C4-2B (cell line): ENCODE measurements around the gene TUBB2A.
A peak's percentile ranks its signal among the peaks of the same experiment; 100 is the strongest.

Source experiments
- H3K27ac ChIP-seq: fragments of 450-650 bp; 2 replicates; pipeline ENCODE4 v1.5.1; 2017
- ZFX ChIP-seq: fragments of 450-650 bp; IDR thresholded peaks from 2 replicates; pipeline ENCODE4 v1.6.1; 2017
- TF ChIP-seq, protein P1 (sequence below): fragments of 450-650 bp; conservative IDR thresholded peaks from 2 replicates; pipeline ENCODE4 v1.5.1; 2017; ENCODE audit warnings: mild to moderate bottlenecking

Gene TUBB2A

DNA sequence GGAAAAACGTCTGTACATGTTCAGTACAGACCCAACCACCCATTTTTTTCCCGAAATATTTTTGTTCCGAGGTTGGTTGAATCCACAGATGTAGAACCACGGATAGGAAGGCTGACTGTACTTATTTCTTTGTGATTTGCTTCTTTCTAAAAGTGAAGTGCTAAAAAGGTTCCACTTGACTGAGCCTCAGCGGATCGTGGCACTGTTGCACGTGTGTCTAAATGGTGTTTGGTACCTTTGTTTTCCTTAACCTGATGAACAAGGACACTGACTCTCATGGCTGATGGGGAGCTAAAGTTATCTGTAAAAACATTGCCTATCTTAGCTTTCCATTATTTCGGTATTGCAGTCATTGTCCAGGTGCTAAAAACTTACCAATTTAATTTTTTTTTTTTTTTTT is 32.7 kb downstream of the TUBB2A start:
- H3K27ac ChIP-seq, result no peak overlapping the region
- TF ChIP-seq ZFX, result no peak
- TF ChIP-seq, protein P1, sequence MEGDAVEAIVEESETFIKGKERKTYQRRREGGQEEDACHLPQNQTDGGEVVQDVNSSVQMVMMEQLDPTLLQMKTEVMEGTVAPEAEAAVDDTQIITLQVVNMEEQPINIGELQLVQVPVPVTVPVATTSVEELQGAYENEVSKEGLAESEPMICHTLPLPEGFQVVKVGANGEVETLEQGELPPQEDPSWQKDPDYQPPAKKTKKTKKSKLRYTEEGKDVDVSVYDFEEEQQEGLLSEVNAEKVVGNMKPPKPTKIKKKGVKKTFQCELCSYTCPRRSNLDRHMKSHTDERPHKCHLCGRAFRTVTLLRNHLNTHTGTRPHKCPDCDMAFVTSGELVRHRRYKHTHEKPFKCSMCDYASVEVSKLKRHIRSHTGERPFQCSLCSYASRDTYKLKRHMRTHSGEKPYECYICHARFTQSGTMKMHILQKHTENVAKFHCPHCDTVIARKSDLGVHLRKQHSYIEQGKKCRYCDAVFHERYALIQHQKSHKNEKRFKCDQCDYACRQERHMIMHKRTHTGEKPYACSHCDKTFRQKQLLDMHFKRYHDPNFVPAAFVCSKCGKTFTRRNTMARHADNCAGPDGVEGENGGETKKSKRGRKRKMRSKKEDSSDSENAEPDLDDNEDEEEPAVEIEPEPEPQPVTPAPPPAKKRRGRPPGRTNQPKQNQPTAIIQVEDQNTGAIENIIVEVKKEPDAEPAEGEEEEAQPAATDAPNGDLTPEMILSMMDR, result no peak

DNA sequence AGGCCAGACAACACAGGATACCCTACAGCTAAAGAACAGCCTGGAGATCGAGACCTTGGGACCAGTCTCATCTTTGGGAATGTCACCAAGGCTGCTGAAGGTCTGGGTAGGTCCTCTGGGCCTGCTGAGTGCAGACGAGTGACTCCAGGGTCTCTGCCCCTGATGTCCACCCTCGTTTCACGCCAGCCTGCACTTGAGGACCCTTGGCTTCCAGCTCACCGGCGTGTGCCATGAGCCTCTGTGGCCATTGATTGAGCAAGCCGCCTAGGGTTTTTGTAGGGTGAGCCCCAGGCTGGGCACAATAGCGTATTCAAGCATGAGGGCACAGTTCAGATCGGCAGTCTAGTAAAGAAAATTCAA is 34.5 kb downstream of the TUBB2A start:
- TF ChIP-seq, protein P1, result no peak
- no peak for TF ChIP-seq ZFX
- no peak overlapping the region for H3K27ac ChIP-seq

DNA sequence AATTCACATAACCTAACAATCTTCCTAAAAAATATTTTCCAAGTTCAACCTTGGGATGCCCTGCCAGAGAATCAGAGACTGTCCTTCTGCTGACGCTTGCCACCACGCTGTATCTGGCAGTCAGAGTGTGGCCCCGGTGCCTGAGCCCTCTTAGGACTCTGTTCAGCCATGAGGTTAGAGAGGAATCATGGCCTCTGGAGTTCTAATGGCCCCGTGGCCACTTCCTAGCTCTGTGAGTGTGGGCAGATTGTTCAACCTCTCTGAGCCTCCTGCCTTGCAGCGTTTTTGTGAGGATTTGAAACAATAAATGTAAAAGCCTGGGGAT is 36.6 kb downstream of the TUBB2A start:
- H3K27ac ChIP-seq, result no peak overlapping the region
- TF ChIP-seq, protein P1, result no peak
- no peak for TF ChIP-seq ZFX

DNA sequence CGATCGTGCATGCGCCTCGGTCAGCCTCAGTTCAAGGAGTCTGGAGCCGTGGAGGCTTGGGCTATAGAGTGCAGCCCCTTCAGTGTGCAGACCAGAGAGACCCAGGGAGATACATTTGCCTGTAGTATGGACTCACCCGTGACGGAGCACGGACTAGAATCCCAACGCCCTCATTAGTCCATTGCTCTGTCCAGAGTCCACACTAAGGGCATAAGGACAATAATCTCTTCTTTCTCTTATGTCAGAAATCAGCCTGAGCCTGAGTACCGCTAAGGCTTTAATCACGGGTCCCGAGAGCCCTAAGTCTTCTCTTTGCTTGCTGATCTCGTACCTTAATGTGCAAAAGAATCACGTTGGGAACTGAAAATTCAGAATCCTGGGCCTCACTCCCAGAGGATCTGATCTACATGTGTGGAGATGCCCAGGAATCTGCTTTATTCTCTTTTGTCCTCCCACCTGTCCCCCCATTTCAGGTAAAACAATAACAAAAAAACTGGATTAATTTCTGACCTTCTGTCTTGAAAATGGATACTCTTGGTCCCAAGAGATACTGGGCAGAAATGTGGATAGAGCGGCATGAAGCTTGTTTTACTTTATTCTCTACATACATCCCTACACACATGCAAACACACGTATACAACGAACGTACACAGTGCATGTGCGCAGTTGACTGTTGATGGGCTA is 38.2 kb downstream of the TUBB2A start:
- peak overlapping the region; percentile 89 for H3K27ac ChIP-seq
- TF ChIP-seq ZFX, result no peak; the same call in 1 of the 2 replicates
- TF ChIP-seq, protein P1, result no peak

DNA sequence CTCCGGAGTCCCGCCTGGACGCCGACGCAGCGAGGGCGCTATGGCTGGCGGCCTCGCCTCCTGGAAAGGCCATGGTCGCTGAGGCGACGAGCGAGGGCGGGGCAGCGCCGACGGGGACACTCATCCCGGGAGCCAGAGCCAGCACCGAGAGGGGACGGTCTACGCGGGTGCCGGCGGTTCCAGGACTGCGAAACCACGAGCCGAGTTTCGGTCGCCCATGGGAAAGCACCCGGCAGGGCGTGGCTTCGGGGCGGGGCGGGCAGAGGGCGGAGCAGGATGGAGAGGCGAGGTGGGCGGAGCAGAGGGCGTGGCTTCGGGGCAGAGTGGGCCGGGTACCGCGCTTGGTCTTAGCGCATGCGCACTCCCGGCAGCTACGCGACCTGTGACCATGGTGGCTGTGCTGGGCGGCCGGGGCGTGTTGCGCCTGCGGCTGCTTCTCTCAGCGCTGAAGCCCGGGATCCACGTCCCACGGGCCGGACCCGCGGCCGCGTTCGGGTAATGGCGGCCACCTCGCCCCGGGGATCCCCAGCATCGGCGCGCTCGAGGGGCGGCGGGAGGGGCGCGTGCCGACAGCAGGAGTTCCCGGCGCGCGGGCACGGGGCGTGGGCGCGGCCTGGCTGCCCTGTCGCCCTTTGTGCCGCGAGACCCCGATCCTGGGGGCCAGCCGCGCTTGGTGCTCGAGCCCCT is 38.8 kb downstream of the TUBB2A start, which contains the start of gene BPHL:
Gene BPHL (plus strand): TSS at position 359 of the 687 bp plus-strand sequence. CDS start 30 bp downstream, at position 389.
- TF ChIP-seq, protein P1, result no peak; the same call in 1 of the 2 replicates
- TF ChIP-seq ZFX, result peak; percentile 73

DNA sequence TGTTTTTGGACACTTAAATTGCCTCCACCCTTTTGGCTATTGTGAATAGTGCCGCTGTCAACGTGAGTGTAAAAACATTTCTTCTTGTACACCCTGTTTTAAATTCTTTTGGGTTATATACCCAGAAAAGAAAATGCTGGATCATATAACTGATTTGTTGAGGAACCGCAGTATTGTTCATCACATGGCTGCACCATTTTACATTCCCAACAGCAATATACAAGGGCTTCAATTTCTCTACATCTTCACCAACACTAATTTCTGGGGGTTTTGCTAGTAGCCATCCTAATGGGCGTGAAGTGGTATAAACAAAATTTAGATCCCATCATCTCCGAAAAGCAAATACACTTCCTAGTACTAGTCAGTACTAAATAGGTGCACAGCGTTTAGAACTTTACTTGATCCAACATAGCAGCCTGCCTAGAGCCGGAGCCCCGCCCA is 39.4 kb downstream of the TUBB2A start:
- H3K27ac ChIP-seq, result peak overlapping the region; percentile 89
- TF ChIP-seq, protein P1, result no peak
- TF ChIP-seq ZFX, result no peak

More for the DNA sequence above, 38.8 kb downstream of the TUBB2A start, which contains the start of gene BPHL:
- H3K27ac ChIP-seq, result peak within 1 kb of the TSS; percentile 89

DNA sequence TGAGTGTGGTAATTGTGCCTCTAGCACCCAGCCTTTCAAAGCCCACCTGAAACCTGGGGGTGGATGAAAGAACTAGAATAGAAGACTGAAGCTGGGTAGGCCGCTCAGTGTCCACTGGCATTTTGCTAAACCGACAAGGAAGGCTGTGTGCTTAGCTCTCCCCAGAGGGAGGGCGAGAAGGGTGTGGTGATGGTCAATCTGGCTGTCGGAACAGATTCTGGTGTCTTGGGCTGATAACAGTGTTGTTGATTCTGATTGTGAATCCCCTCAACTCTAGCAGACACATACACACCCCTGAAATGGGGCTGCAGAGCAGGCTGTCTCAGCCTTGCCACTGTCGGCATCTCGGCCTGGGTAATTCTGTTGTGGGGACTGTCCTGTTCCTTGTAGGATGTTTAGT is 43.0 kb downstream of the TUBB2A start:
- no peak overlapping the region for H3K27ac ChIP-seq

More for the DNA sequence above, 43.0 kb downstream of the TUBB2A start:
- TF ChIP-seq ZFX, result no peak
- TF ChIP-seq, protein P1, result no peak
